ENCODE results near the gene TRIM59. TPM values are rescaled to one million over a fixed set of nuclear protein-coding genes. Genes with fewer than 3 reads are reported as not detected.

TRIM59 gene
- total RNA-seq, 1 donor: 21.0 TPM

- Histone ChIP-seq H3K9me3 (ENCODE audit: low read depth, low read length) (no peaks in the 10 kb centered on the region), H3K4me1 (ENCODE audit: insufficient read depth, low read length) (peaks cover 28% of the 10 kb centered on the region), H3K4me3 (ENCODE audit: low read length) (peak overlapping the region; percentile 86), H3K27me3 (ENCODE audit: insufficient read depth, low read length) (no peaks in the 10 kb centered on the region)
Measured at GRCh38 chr3:160402221-160403027, 47.2 kb downstream of the TRIM59 start.

- Histone ChIP-seq H3K4me3 (ENCODE audit: low read length) (peak overlapping the region; percentile 86), H3K4me1 (ENCODE audit: insufficient read depth, low read length) (peaks cover 28% of the 10 kb centered on the region), H3K27me3 (ENCODE audit: insufficient read depth, low read length) (no peaks in the 10 kb centered on the region), H3K9me3 (ENCODE audit: low read depth, low read length) (no peaks in the 10 kb centered on the region)
Measured at GRCh38 chr3:160401291-160402095, 48.1 kb downstream of the TRIM59 start.

GRCh38 chr3:160400702-160401150, 48.9 kb downstream of the TRIM59 start:
- H3K27me3 ChIP-seq (ENCODE audit: insufficient read depth, low read length): no peaks in the 10 kb centered on the region
- no peaks in the 10 kb centered on the region for H3K9me3 ChIP-seq (ENCODE audit: low read depth, low read length)
- peaks cover 28% of the 10 kb centered on the region for H3K4me1 ChIP-seq (ENCODE audit: insufficient read depth, low read length)
- H3K4me3 ChIP-seq (ENCODE audit: low read length): peak overlapping the region; percentile 86

- peak overlapping the region; percentile 86 for H3K4me3 ChIP-seq (ENCODE audit: low read length)
- H3K9me3 ChIP-seq (ENCODE audit: low read depth, low read length): no peaks in the 10 kb centered on the region
- no peaks in the 10 kb centered on the region for H3K27me3 ChIP-seq (ENCODE audit: insufficient read depth, low read length)
- H3K4me1 ChIP-seq (ENCODE audit: insufficient read depth, low read length): peaks cover 28% of the 10 kb centered on the region
Measured at GRCh38 chr3:160400030-160400701, 49.4 kb downstream of the TRIM59 start.

- peak within 1 kb of the TSS; percentile 86 for H3K4me3 ChIP-seq (ENCODE audit: low read length)
- no peaks in the 10 kb centered on the region for H3K27me3 ChIP-seq (ENCODE audit: insufficient read depth, low read length)
- H3K4me1 ChIP-seq (ENCODE audit: insufficient read depth, low read length): peaks cover 28% of the 10 kb centered on the region
- no peaks in the 10 kb centered on the region for H3K9me3 ChIP-seq (ENCODE audit: low read depth, low read length)
Measured at GRCh38 chr3:160399125-160400029, 50.2 kb downstream of the TRIM59 start, which contains the start of the genes IFT80 and SMC4. Gene IFT80 (minus strand): TSS chr3:160399225. CDS start chr3:160384600, 14,625 bp downstream. Gene SMC4 (plus strand): TSS chr3:160399650. CDS start chr3:160400827, 1,177 bp downstream.

- H3K4me3 ChIP-seq (ENCODE audit: low read length): peak overlapping the region; percentile 86
- no peaks in the 10 kb centered on the region for H3K27me3 ChIP-seq (ENCODE audit: insufficient read depth, low read length)
- H3K9me3 ChIP-seq (ENCODE audit: low read depth, low read length): no peaks in the 10 kb centered on the region
- H3K4me1 ChIP-seq (ENCODE audit: insufficient read depth, low read length): peaks cover 22% of the 10 kb centered on the region
Measured at GRCh38 chr3:160398820-160399124, 50.8 kb downstream of the TRIM59 start.

GRCh38 chr3:160395297-160395696, 54.3 kb downstream of the TRIM59 start:
- Histone ChIP-seq H3K4me1 (ENCODE audit: insufficient read depth, low read length) (peaks cover 8% of the 10 kb centered on the region), H3K27me3 (ENCODE audit: insufficient read depth, low read length) (no peaks in the 10 kb centered on the region), H3K9me3 (ENCODE audit: low read depth, low read length) (no peaks in the 10 kb centered on the region), H3K4me3 (ENCODE audit: low read length) (no peak overlapping the region)

- no peaks in the 10 kb centered on the region for H3K9me3 ChIP-seq (ENCODE audit: low read depth, low read length)
- H3K27me3 ChIP-seq (ENCODE audit: insufficient read depth, low read length): no peaks in the 10 kb centered on the region
- no peak overlapping the region for H3K4me3 ChIP-seq (ENCODE audit: low read length)
- peaks cover 8% of the 10 kb centered on the region for H3K4me1 ChIP-seq (ENCODE audit: insufficient read depth, low read length)
Measured at GRCh38 chr3:160394009-160394392, 55.6 kb downstream of the TRIM59 start.

- Histone ChIP-seq H3K9me3 (ENCODE audit: low read depth, low read length) (no peaks in the 10 kb centered on the region), H3K4me1 (ENCODE audit: insufficient read depth, low read length) (peaks cover 4% of the 10 kb centered on the region), H3K27me3 (ENCODE audit: insufficient read depth, low read length) (no peaks in the 10 kb centered on the region), H3K4me3 (ENCODE audit: low read length) (no peak overlapping the region)
Measured at GRCh38 chr3:160393346-160394008, 56.1 kb downstream of the TRIM59 start.

- H3K9me3 ChIP-seq (ENCODE audit: low read depth, low read length): no peaks in the 10 kb centered on the region
- no peaks in the 10 kb centered on the region for H3K4me1 ChIP-seq (ENCODE audit: insufficient read depth, low read length)
- no peak overlapping the region for H3K4me3 ChIP-seq (ENCODE audit: low read length)
- H3K27me3 ChIP-seq (ENCODE audit: insufficient read depth, low read length): no peaks in the 10 kb centered on the region
Measured at GRCh38 chr3:160392798-160393197, 56.8 kb downstream of the TRIM59 start.

- Histone ChIP-seq H3K4me3 (ENCODE audit: low read length) (no peak overlapping the region), H3K27me3 (ENCODE audit: insufficient read depth, low read length) (no peaks in the 10 kb centered on the region), H3K4me1 (ENCODE audit: insufficient read depth, low read length) (no peaks in the 10 kb centered on the region), H3K9me3 (ENCODE audit: low read depth, low read length) (no peaks in the 10 kb centered on the region)
Measured at GRCh38 chr3:160390565-160391138, 58.9 kb downstream of the TRIM59 start.
